CD14-positive monocyte (primary cell): ENCODE results near the gene DGKQ. TPM values are rescaled to one million over a fixed set of nuclear protein-coding genes. Genes with fewer than 3 reads are reported as not detected.
A peak's percentile ranks its signal among the peaks of the same experiment; 100 is the strongest.

ENCODE experiments used
- DNase-seq, 3 donors: peaks; one replicate each; pipeline ENCODE4 v3.0.0-alpha.2; 2011 to 2022
- H2AFZ ChIP-seq: 2 replicates; pipeline ENCODE4 v1.6.0; 2012; ENCODE audit warnings: mild to moderate bottlenecking, low read depth, low read length, inconsistent platforms; ENCODE audit not compliant: insufficient read depth, poor library complexity, severe bottlenecking
- H3K27ac ChIP-seq, 2 donors: 1 replicate in 1 of 2; 2 replicates in 1 of 2; pipeline ENCODE4 v1.5.1; 2012 to 2013; ENCODE audit warnings: low read length in 2 of 2, control low read depth in 1 of 2, inconsistent platforms in 1 of 2, low read depth in 1 of 2, mild to moderate bottlenecking in 1 of 2
- H3K27me3 ChIP-seq, 2 donors: one replicate each; pipeline versions ENCODE4 v1.6.0 to v1.6.1; 2011 to 2013; ENCODE audit warnings: low read length in 2 of 2; ENCODE audit not compliant: control insufficient read depth in 2 of 2, insufficient read depth in 2 of 2
- H3K36me3 ChIP-seq, 2 donors: replicated peaks in 1 of 2; 1 replicate in 1 of 2; 2 replicates in 1 of 2; pipeline versions ENCODE4 v1.5.1 to v1.6.1; 2012 to 2013; ENCODE audit warnings: low read length in 2 of 2, control low read depth in 1 of 2, inconsistent platforms in 1 of 2, mild to moderate bottlenecking in 1 of 2; ENCODE audit not compliant: insufficient read depth in 2 of 2, control insufficient read depth in 1 of 2
- H3K4me1 ChIP-seq, 2 donors: 1 replicate in 1 of 2; 2 replicates in 1 of 2; pipeline versions ENCODE4 v1.5.1 to v1.6.1; 2012 to 2013; ENCODE audit warnings: low read length in 2 of 2, control low read depth in 1 of 2, inconsistent platforms in 1 of 2, mild to moderate bottlenecking in 1 of 2, moderate library complexity in 1 of 2; ENCODE audit not compliant: insufficient read depth in 2 of 2, control insufficient read depth in 1 of 2
- H3K4me2 ChIP-seq: replicated peaks from 2 replicates; pipeline ENCODE3; 2012; ENCODE audit warnings: low read length, moderate library complexity, mild to moderate bottlenecking; ENCODE audit not compliant: poor library complexity, severe bottlenecking; ENCODE audit errors: extremely low read depth
- H3K4me3 ChIP-seq, 3 experiments: fragments of 200-600 bp in 1 of 3; sonication (generic) in 1 of 3; replicated peaks in 1 of 3; 1 replicate in 2 of 3; 2 replicates in 1 of 3; pipeline ENCODE4 v1.5.1; 2011 to 2013; ENCODE audit warnings: low read length in 3 of 3, mild to moderate bottlenecking in 3 of 3, control low read depth in 2 of 3, low read depth in 2 of 3, inconsistent platforms in 1 of 3, moderate library complexity in 1 of 3
- H3K79me2 ChIP-seq: 2 replicates; pipeline ENCODE4 v1.6.0; 2012; ENCODE audit warnings: mild to moderate bottlenecking, control low read depth, inconsistent platforms, low read length, moderate library complexity; ENCODE audit not compliant: insufficient read depth
- H3K9ac ChIP-seq: 2 replicates; pipeline ENCODE4 v1.6.0; 2017; ENCODE audit warnings: low read length, mild to moderate bottlenecking; ENCODE audit not compliant: insufficient read depth, poor library complexity, severe bottlenecking
- H3K9me3 ChIP-seq, 2 donors: replicated peaks in 1 of 2; 1 replicate in 1 of 2; 2 replicates in 1 of 2; pipeline versions ENCODE4 v1.5.1 to v1.6.1; 2012 to 2013; ENCODE audit warnings: low read length in 2 of 2, control low read depth in 1 of 2; ENCODE audit not compliant: control insufficient read depth in 1 of 2, insufficient read depth in 1 of 2
- H4K20me1 ChIP-seq: 2 replicates; pipeline ENCODE4 v1.6.0; 2012; ENCODE audit warnings: mild to moderate bottlenecking, low read length, control low read depth, moderate library complexity; ENCODE audit not compliant: insufficient read depth
- H3K27ac Mint-ChIP-seq, 7 donors: one replicate each; pipeline ENCODE4 v1.8.0; 2020; ENCODE audit warnings: mild to moderate bottlenecking in 7 of 7, mixed read lengths in 7 of 7, moderate library complexity in 6 of 7, inconsistent platforms in 2 of 7
- H3K27me3 Mint-ChIP-seq, 3 donors: one replicate each; pipeline ENCODE4 v1.8.0; 2021 to 2022; ENCODE audit warnings: low read depth in 3 of 3, mild to moderate bottlenecking in 3 of 3, mixed read lengths in 3 of 3, moderate library complexity in 3 of 3, inconsistent platforms in 1 of 3
- H3K36me3 Mint-ChIP-seq, 2 donors: one replicate each; pipeline ENCODE4 v1.8.0; 2020; ENCODE audit warnings: mixed read lengths in 2 of 2, inconsistent platforms in 1 of 2, mild to moderate bottlenecking in 1 of 2
- H3K4me1 Mint-ChIP-seq: one replicate; pipeline ENCODE4 v1.8.0; 2020; ENCODE audit warnings: mild to moderate bottlenecking, mixed read lengths
- H3K4me3 Mint-ChIP-seq, 2 donors: one replicate each; pipeline ENCODE4 v1.8.0; 2020; ENCODE audit warnings: mild to moderate bottlenecking in 2 of 2, mixed read lengths in 2 of 2, moderate library complexity in 1 of 2
- H3K9me3 Mint-ChIP-seq, 7 donors: one replicate each; pipeline ENCODE4 v1.8.0; 2020 to 2022; ENCODE audit warnings: mixed read lengths in 7 of 7, mild to moderate bottlenecking in 6 of 7, moderate library complexity in 6 of 7, inconsistent platforms in 2 of 7
- CTCF ChIP-seq: fragments of 200-600 bp; IDR thresholded peaks from one replicate; pipeline ENCODE4 v1.8.0; 2022; ENCODE audit warnings: antibody characterized with exemption, mild to moderate bottlenecking
- WGBS: methylation state at CpG from one replicate; pipeline ENCODE4 v1.1.5; 2013; ENCODE audit warnings: missing lambda C conversion rate; ENCODE audit not compliant: insufficient coverage; 5-methylcytosine and 5-hydroxymethylcytosine counted together
- intact Hi-C, 2 donors: fragments of 100-400 bp; cut with micrococcal nuclease; formaldehyde crosslinking; loops; one replicate each; pipeline versions ENCODE4 v1.15.0 to v1.15.1; 2023
- polyA plus RNA-seq, 3 donors: library from polyadenylated mRNA; depleted of rRNA in 1 of 3; unstranded in 2 of 3; stranded (reverse) in 1 of 3; fragments of 300-500 nt in 2 of 3; fragments of >200 nt in 1 of 3; fragmentation: Illumina TruSeq in 2 of 3; gene quantifications; 1 replicate in 2 of 3; 2 replicates in 1 of 3; pipeline ENCODE4 v1.2.3, GENCODE V29; 2012 to 2021

DGKQ gene
- polyA plus RNA-seq, 3 donors, result 0.58 to 23.1 (median 2.4) TPM

GRCh38 chr4:1013225-1014073, 40.1 kb upstream of the DGKQ start:
- Mint-ChIP-seq H3K27me3 (peaks cover 7 to 19% (median 14%) of the 10 kb centered on the region in 3 donors), H3K36me3 (no peaks in the 10 kb centered on the region), H3K27ac (peak overlapping the region in 2 of 7 donors; percentile 43 to 80), H3K4me1 (peaks cover 18% of the 10 kb centered on the region), H3K9me3 (peaks cover 0 to 5% (median 0%) of the 10 kb centered on the region in 7 donors), H3K4me3 (no peak overlapping the region)
- H3K4me1 ChIP-seq, result peaks cover 23 to 43% of the 10 kb centered on the region in 2 donors
- H2AFZ ChIP-seq, result no peak overlapping the region
- no peaks in the 10 kb centered on the region for H3K79me2 ChIP-seq
- no peak overlapping the region for H3K27ac ChIP-seq
- 96% methylated on average over 40 of the region's 43 CpGs for WGBS
- peak overlapping the region; percentile 7 for H3K4me2 ChIP-seq
- H3K4me3 ChIP-seq, result no peak overlapping the region
- H3K27me3 ChIP-seq, result peaks cover 0 to 19% of the 10 kb centered on the region in 2 donors
- no peak for TF ChIP-seq CTCF
- H3K9ac ChIP-seq, result no peak overlapping the region
- intact Hi-C loops, result loop anchor here (5.0 kb wide), 2 partner anchors 274 to 334 kb away; partner anchors contain the start of genes MAEA (in 1 of the 2) and UVSSA (in 1 of the 2)
- no peaks in the 10 kb centered on the region for H3K9me3 ChIP-seq
- no peak for DNase-seq
- H3K36me3 ChIP-seq, result no peaks in the 10 kb centered on the region
- H4K20me1 ChIP-seq, result peaks cover 3% of the 10 kb centered on the region

GRCh38 chr4:1012034-1012739, 38.8 kb upstream of the DGKQ start:
- H3K4me3 ChIP-seq, result peak overlapping the region; percentile 32 to 72 (median 33)
- H3K36me3 Mint-ChIP-seq, result peaks cover 0 to 2% of the 10 kb centered on the region in 2 donors
- H3K9ac ChIP-seq, result peak overlapping the region; percentile 43
- H3K27ac ChIP-seq, result no peak overlapping the region
- H3K36me3 ChIP-seq, result no peaks in the 10 kb centered on the region
- H3K4me2 ChIP-seq, result peak overlapping the region; percentile 78
- H3K4me1 Mint-ChIP-seq, result peaks cover 18% of the 10 kb centered on the region
- peaks cover 0 to 1% of the 10 kb centered on the region in 2 donors for H3K9me3 ChIP-seq
- H3K4me3 Mint-ChIP-seq, result peak overlapping the region; percentile 62 to 70
- no peaks in the 10 kb centered on the region for H3K79me2 ChIP-seq
- intact Hi-C loops, result loop anchor here (5.0 kb wide), 2 partner anchors 275 to 335 kb away; partner anchors contain the start of genes MAEA (in 1 of the 2) and UVSSA (in 1 of the 2)
- H3K27ac Mint-ChIP-seq, result no peak overlapping the region
- H3K27me3 ChIP-seq, result peaks cover 4 to 31% of the 10 kb centered on the region in 2 donors
- under 1% methylated on average over 61 of the region's 69 CpGs for WGBS
- H3K9me3 Mint-ChIP-seq, result peaks cover 0 to 11% (median 3%) of the 10 kb centered on the region in 7 donors
- peaks cover 17 to 30% (median 23%) of the 10 kb centered on the region in 3 donors for H3K27me3 Mint-ChIP-seq
- H2AFZ ChIP-seq, result peak overlapping the region; percentile 35
- TF ChIP-seq CTCF, result no peak
- peak in 2 of 3 donors; percentile 6 to 32 for DNase-seq
- H4K20me1 ChIP-seq, result peaks cover 3% of the 10 kb centered on the region
- H3K4me1 ChIP-seq, result peaks cover 23 to 43% of the 10 kb centered on the region in 2 donors
